Smooth muscle cell (in vitro differentiated cells): ENCODE results near the gene MLN. TPM values are rescaled to one million over a fixed set of nuclear protein-coding genes. Genes with fewer than 3 reads are reported as not detected.

Experiments used
- DNase-seq: peaks from one replicate; lab custom pipeline; 2025; ENCODE audit not compliant: unreplicated experiment; lab: John Stamatoyannopoulos, UW
- H2AFZ ChIP-seq: fragments of 200-600 bp; sonication (generic); 2 replicates; pipeline ENCODE4 v1.6.0; 2016; ENCODE audit warnings: antibody characterized with exemption, low read depth, mild to moderate bottlenecking
- H3F3A ChIP-seq: fragments of 200-600 bp; sonication (generic); 2 replicates; pipeline ENCODE4 v1.6.0; 2017; ENCODE audit warnings: antibody characterized with exemption, low read depth
- H3K27ac ChIP-seq: fragments of 200-600 bp; sonication (generic); 2 replicates; pipeline ENCODE4 v1.5.1; 2016; ENCODE audit warnings: low read depth, mild to moderate bottlenecking
- H3K27me3 ChIP-seq: fragments of 200-600 bp; sonication (generic); 2 replicates; pipeline ENCODE4 v1.6.1; 2016; ENCODE audit warnings: low read depth, mild to moderate bottlenecking
- H3K36me3 ChIP-seq: fragments of 200-600 bp; sonication (generic); 2 replicates; pipeline ENCODE4 v1.5.1; 2016; ENCODE audit warnings: low read depth
- H3K4me1 ChIP-seq: fragments of 200-600 bp; sonication (generic); 2 replicates; pipeline ENCODE4 v1.5.1; 2016; ENCODE audit warnings: low read depth
- H3K4me2 ChIP-seq: fragments of 200-600 bp; sonication (generic); 2 replicates; pipeline ENCODE4 v1.6.0; 2016; ENCODE audit warnings: mild to moderate bottlenecking
- H3K4me3 ChIP-seq: fragments of 200-600 bp; sonication (generic); 2 replicates; pipeline ENCODE4 v1.5.1; 2016; ENCODE audit warnings: mild to moderate bottlenecking
- H3K79me2 ChIP-seq: fragments of 200-600 bp; sonication (generic); 2 replicates; pipeline ENCODE4 v1.6.0; 2016; ENCODE audit warnings: low read depth, mild to moderate bottlenecking
- H3K9ac ChIP-seq: fragments of 200-600 bp; sonication (generic); 2 replicates; pipeline ENCODE4 v1.6.0; 2016; ENCODE audit warnings: low read depth
- H3K9me3 ChIP-seq: fragments of 200-600 bp; sonication (generic); replicated peaks from 2 replicates; pipeline ENCODE4 v1.5.1; 2016; ENCODE audit warnings: low read depth
- H4K20me1 ChIP-seq: fragments of 200-600 bp; sonication (generic); 2 replicates; pipeline ENCODE4 v1.6.0; 2016; ENCODE audit warnings: low read depth
- WGBS: methylation state at CpG from one replicate; pipeline ENCODE4 v1.1.7; 2016; ENCODE audit warnings: low lambda C conversion rate; 5-methylcytosine and 5-hydroxymethylcytosine counted together
- polyA plus RNA-seq: library from polyadenylated mRNA; unstranded; fragments of >200 nt; fragmentation: Nextera tagmentation; extraction: Ambion mirVana; gene quantifications from 2 replicates; pipeline ENCODE4 v1.2.1, GENCODE V29; 2016
- total RNA-seq: library from RNA; depleted of rRNA; stranded (reverse); fragments of >200 nt; gene quantifications from 2 replicates; pipeline ENCODE4 v1.2.3, GENCODE V29; 2014
- TF ChIP-seq, protein P1 (sequence below): fragments of 200-600 bp; sonication (generic); IDR thresholded peaks from 2 replicates; pipeline ENCODE4 v1.5.1; 2017; ENCODE audit warnings: borderline replicate concordance, mild to moderate bottlenecking, antibody characterized with exemption; ENCODE audit not compliant: insufficient read depth, poor library complexity, severe bottlenecking

Gene MLN
- total and polyA plus RNA-seq, 2 experiments from 2014 or later, result not detected

DNA sequence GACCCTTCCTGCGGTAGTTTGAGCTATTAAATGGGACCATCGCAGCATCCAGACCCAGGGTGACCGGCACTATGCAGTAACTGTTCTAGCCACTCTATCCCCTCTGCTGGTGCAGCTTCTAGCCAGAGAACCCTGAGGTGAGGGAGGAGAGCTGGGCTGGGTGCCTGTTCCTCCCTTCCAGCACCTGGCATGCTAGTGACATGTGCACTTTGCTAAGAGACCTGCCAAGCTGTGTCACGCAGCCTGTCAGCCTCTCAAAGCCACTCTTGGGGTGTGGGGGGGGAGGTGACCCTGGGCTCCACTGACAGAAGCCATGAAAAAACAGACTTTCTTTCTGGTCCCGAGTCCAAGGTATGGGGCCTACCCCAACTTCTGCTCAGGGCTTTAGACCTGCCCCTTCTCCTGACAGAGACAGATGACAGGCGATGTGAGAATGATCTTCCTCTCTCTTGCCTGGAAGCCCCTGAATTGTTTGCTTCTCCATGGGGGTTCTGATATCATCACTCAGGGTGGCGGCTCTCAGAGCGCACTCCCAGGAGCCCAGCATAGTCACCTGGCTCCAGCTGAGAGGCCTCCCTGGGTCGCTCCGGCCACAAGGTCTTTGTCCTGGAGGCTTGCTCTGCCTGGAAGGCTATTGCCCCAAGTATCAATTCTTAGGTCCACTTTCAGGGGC, 47.2 kb upstream of the MLN start:
- H3K4me2 ChIP-seq, result no peak overlapping the region
- H4K20me1 ChIP-seq, result no peaks in the 10 kb centered on the region
- H3K9ac ChIP-seq, result no peak overlapping the region
- no peaks in the 10 kb centered on the region for H3K27me3 ChIP-seq
- no peaks in the 10 kb centered on the region for H3K79me2 ChIP-seq
- H3K36me3 ChIP-seq, result no peaks in the 10 kb centered on the region
- no peaks in the 10 kb centered on the region for H3F3A ChIP-seq
- TF ChIP-seq, protein P1, sequence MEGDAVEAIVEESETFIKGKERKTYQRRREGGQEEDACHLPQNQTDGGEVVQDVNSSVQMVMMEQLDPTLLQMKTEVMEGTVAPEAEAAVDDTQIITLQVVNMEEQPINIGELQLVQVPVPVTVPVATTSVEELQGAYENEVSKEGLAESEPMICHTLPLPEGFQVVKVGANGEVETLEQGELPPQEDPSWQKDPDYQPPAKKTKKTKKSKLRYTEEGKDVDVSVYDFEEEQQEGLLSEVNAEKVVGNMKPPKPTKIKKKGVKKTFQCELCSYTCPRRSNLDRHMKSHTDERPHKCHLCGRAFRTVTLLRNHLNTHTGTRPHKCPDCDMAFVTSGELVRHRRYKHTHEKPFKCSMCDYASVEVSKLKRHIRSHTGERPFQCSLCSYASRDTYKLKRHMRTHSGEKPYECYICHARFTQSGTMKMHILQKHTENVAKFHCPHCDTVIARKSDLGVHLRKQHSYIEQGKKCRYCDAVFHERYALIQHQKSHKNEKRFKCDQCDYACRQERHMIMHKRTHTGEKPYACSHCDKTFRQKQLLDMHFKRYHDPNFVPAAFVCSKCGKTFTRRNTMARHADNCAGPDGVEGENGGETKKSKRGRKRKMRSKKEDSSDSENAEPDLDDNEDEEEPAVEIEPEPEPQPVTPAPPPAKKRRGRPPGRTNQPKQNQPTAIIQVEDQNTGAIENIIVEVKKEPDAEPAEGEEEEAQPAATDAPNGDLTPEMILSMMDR, result no peak
- H3K4me1 ChIP-seq, result no peaks in the 10 kb centered on the region
- DNase-seq, result no peak
- no peak overlapping the region for H2AFZ ChIP-seq
- H3K27ac ChIP-seq, result no peak overlapping the region
- H3K4me3 ChIP-seq, result no peak overlapping the region
- 94% methylated on average over 10 of the region's 10 CpGs for WGBS
- H3K9me3 ChIP-seq, result no peaks in the 10 kb centered on the region

DNA sequence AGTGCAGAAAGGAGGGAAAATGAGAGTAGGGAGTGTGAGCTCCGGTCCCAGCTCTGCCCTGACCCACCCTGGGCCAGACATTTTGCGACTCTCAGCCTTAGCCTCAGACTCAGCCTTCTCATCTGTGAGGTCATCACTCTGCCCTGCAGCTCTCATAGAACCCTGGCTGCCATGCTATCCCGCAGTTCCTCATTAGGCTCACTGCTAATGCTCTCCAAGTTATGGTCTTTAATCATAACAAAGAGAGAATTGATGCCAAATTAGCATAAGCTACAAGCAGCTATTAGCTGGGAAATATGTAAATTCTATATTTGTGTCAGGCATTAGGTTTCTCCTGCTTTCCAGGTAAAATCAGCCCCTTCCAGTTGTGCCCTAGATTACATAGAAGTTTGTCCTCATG, 46.5 kb upstream of the MLN start:
- Histone ChIP-seq H2AFZ (no peak overlapping the region), H3K79me2 (no peaks in the 10 kb centered on the region), H3K4me2 (no peak overlapping the region), H3K9me3 (no peaks in the 10 kb centered on the region), H3F3A (no peaks in the 10 kb centered on the region), H3K27ac (no peak overlapping the region), H3K4me3 (no peak overlapping the region), H4K20me1 (no peaks in the 10 kb centered on the region), H3K36me3 (no peaks in the 10 kb centered on the region), H3K27me3 (no peaks in the 10 kb centered on the region), H3K4me1 (no peaks in the 10 kb centered on the region), H3K9ac (no peak overlapping the region)
- DNase-seq, result no peak
- TF ChIP-seq, protein P1, result no peak
- 72% methylated on average over 3 of the region's 3 CpGs for WGBS

DNA sequence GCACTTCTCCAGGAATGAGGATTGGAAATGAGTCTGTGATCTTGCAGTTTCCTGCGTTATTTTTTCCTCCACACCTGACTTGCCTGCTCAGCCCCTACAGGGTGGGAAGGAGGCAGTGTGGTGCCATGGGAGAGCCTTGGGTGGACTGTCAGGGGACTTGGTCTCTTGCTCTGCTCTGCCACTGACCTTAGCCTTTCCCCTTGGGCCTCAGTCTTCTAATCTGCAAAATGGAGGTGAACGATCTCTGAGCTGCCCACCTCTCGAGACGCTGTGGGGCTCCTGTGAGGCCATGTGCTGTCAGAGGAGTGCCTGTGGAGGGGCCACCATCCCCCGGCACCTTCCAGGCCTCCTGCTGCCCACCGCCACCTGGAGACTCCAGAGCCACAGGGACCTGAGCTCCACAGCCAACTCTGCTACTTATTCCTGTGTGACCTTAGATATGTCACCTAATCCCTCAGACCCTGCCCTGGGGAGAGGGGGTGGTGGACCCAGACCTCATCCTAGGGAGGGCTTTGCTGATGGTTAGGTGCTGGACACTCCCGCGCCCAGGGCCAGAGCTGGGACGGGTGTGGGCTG, 45.8 kb upstream of the MLN start:
- Histone ChIP-seq H3K27me3 (no peaks in the 10 kb centered on the region), H3K27ac (no peak overlapping the region), H3K4me2 (no peak overlapping the region), H3K4me1 (no peaks in the 10 kb centered on the region), H3F3A (no peaks in the 10 kb centered on the region), H3K36me3 (no peaks in the 10 kb centered on the region), H3K4me3 (no peak overlapping the region), H4K20me1 (no peaks in the 10 kb centered on the region), H3K9ac (no peak overlapping the region), H3K9me3 (no peaks in the 10 kb centered on the region), H3K79me2 (no peaks in the 10 kb centered on the region), H2AFZ (no peak overlapping the region)
- 95% methylated on average over 9 of the region's 9 CpGs for WGBS
- no peak for DNase-seq
- TF ChIP-seq, protein P1, result no peak

DNA sequence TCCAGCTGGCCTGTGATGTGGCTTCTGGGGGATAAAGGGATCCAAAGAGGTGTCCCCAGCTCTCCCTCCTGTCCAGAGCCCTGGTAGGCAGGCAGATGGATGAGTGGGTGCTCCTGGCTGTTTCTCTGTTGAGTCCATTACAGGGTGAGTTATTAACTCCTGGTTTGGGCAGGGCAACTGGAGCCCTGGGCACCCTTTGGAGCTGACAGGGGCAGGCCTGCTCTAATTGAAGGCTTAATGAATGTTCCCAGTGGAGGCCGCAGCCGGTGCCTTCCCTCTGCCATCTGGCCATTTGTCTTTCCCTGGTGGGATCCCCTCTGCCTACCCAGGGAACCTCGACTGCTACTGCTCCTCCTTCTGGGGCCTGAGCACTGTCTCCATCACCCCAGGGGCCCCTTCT, 44.7 kb upstream of the MLN start:
- no peak overlapping the region for H3K9ac ChIP-seq
- H3K4me2 ChIP-seq, result no peak overlapping the region
- no peak overlapping the region for H2AFZ ChIP-seq
- H3K4me1 ChIP-seq, result no peaks in the 10 kb centered on the region
- H3K9me3 ChIP-seq, result no peaks in the 10 kb centered on the region
- TF ChIP-seq, protein P1, result no peak
- no peak overlapping the region for H3K27ac ChIP-seq
- DNase-seq, result no peak
- WGBS, result 83% methylated on average over 3 of the region's 3 CpGs
- H3K27me3 ChIP-seq, result no peaks in the 10 kb centered on the region
- H4K20me1 ChIP-seq, result no peaks in the 10 kb centered on the region
- H3F3A ChIP-seq, result no peaks in the 10 kb centered on the region
- no peaks in the 10 kb centered on the region for H3K79me2 ChIP-seq
- no peaks in the 10 kb centered on the region for H3K36me3 ChIP-seq
- no peak overlapping the region for H3K4me3 ChIP-seq
